Measurements from ENCODE around the gene SND1. TPM values are rescaled to one million over a fixed set of nuclear protein-coding genes. Genes with fewer than 3 reads are reported as not detected.

SND1 gene
- total RNA-seq, 2 donors from 2014 or later, result 91.0 to 111 TPM

DNA sequence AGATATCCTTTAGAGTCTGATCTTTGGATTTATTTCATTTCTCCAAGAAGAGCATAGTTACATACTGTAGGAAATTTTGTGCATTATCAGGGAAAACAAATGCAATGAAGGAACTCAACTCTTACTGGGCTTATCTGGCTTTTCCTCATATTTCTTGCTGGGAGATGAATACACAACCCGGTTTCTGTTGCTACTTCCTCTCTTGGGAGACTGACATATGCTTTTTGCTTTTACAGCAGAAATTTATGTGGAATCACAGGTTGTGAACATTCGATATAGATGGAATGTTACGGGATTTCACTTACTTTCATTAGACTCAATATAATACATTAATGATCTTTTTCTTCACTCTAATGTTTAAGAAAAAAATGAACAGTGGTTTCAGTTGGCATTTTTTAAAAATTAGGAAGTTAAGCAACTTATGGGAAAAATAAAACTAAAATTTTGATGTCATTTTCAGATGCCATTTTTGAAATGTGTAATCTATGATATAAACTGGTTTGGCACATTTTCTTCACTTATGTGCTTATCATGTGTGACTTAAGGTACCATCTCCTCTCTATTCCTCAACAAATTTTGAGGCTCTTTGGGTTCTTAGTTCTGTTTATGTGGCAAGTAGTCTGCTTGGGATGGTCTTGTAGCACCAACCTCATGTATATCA lies 7.1 kb downstream of the SND1 start:
- ATAC-seq (ENCODE audit: insufficient number of reproducible peaks, low FRiP score, low read depth), result no peak
- Histone ChIP-seq H3K4me3 (no peak overlapping the region), H3K4me1 (ENCODE audit: control insufficient read depth in 1 of 2, low read depth in 2 of 2) (peaks cover 8 to 11% of the 10 kb centered on the region in 2 donors), H3K27ac (no peak overlapping the region), H3K27me3 (replicated peaks; ENCODE audit: insufficient read depth) (no peaks in the 10 kb centered on the region), H3K36me3 (no peaks in the 10 kb centered on the region), H3K9me3 (no peaks in the 10 kb centered on the region)
- no peak for DNase-seq (ENCODE audit: low spot score)
- no peak for TF ChIP-seq CTCF (IDR thresholded peaks at IDR 0.05)

DNA sequence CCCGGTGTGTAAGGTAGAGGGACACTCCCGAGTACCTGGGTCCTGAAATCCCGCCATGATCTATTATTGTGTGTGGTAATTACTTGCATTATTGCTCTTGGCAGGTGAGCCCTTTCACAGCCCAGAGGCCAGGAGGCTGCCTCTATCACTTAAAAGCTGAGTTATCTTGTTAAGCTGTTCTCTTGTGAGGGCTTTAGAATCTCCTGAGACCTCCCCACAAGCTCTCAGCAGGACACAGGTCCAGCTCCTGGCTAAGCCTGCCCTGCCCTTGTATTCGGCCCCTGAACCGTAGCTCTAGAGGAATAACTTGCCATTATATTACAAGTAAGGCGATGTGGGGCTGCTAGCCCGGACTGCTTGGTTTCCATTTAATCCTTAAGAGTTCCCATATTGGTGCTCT lies 13.9 kb downstream of the SND1 start:
- H3K4me1 ChIP-seq (ENCODE audit: control insufficient read depth in 1 of 2, low read depth in 2 of 2), result peaks cover 0 to 4% of the 10 kb centered on the region in 2 donors
- ATAC-seq (ENCODE audit: insufficient number of reproducible peaks, low FRiP score, low read depth) (no peak), DNase-seq (ENCODE audit: low spot score) (no peak)
- no peaks in the 10 kb centered on the region for H3K36me3 ChIP-seq
- H3K9me3 ChIP-seq, result no peaks in the 10 kb centered on the region
- no peaks in the 10 kb centered on the region for H3K27me3 ChIP-seq (replicated peaks; ENCODE audit: insufficient read depth)
- no peak overlapping the region for H3K4me3 ChIP-seq
- TF ChIP-seq CTCF (IDR thresholded peaks at IDR 0.05), result no peak
- H3K27ac ChIP-seq, result no peak overlapping the region

DNA sequence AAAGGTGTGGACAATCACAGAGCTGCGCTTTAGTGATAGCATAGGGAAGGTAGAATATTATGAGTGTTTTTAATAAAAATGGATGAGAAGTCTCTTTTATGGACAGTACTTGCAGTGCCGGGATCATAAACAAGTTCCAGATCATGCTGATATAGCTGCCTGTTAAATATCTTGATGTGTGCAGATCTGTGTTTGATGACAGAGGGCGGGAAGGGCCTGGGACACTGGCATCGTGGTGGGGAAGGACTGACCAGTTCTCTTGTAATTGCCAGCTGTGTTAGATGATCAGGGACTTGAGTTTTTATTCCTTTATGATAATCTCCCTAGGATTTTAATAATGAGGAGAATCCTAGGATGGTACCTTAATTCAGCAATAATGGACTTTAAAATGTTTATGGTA lies 14.6 kb downstream of the SND1 start:
- no peaks in the 10 kb centered on the region for H3K27me3 ChIP-seq (replicated peaks; ENCODE audit: insufficient read depth)
- DNase-seq (ENCODE audit: low spot score), result no peak
- peaks cover 0 to 4% of the 10 kb centered on the region in 2 donors for H3K4me1 ChIP-seq (ENCODE audit: control insufficient read depth in 1 of 2, low read depth in 2 of 2)
- ATAC-seq (ENCODE audit: insufficient number of reproducible peaks, low FRiP score, low read depth), result no peak
- no peak for TF ChIP-seq CTCF (IDR thresholded peaks at IDR 0.05)
- no peak overlapping the region for H3K27ac ChIP-seq
- no peaks in the 10 kb centered on the region for H3K36me3 ChIP-seq
- no peak overlapping the region for H3K4me3 ChIP-seq
- no peaks in the 10 kb centered on the region for H3K9me3 ChIP-seq

- no peaks in the 10 kb centered on the region for H3K36me3 ChIP-seq
- no peak for ATAC-seq (ENCODE audit: insufficient number of reproducible peaks, low FRiP score, low read depth)
- H3K4me3 ChIP-seq, result no peak overlapping the region
- no peaks in the 10 kb centered on the region for H3K9me3 ChIP-seq
- no peak for TF ChIP-seq CTCF (IDR thresholded peaks at IDR 0.05)
- no peak for DNase-seq (ENCODE audit: low spot score)
- peaks cover 0 to 4% of the 10 kb centered on the region in 2 donors for H3K4me1 ChIP-seq (ENCODE audit: control insufficient read depth in 1 of 2, low read depth in 2 of 2)
- H3K27ac ChIP-seq, result no peak overlapping the region
- no peaks in the 10 kb centered on the region for H3K27me3 ChIP-seq (replicated peaks; ENCODE audit: insufficient read depth)
Observed at GRCh38 chr7:127667017-127667670, 15.2 kb downstream of the SND1 start.

DNA sequence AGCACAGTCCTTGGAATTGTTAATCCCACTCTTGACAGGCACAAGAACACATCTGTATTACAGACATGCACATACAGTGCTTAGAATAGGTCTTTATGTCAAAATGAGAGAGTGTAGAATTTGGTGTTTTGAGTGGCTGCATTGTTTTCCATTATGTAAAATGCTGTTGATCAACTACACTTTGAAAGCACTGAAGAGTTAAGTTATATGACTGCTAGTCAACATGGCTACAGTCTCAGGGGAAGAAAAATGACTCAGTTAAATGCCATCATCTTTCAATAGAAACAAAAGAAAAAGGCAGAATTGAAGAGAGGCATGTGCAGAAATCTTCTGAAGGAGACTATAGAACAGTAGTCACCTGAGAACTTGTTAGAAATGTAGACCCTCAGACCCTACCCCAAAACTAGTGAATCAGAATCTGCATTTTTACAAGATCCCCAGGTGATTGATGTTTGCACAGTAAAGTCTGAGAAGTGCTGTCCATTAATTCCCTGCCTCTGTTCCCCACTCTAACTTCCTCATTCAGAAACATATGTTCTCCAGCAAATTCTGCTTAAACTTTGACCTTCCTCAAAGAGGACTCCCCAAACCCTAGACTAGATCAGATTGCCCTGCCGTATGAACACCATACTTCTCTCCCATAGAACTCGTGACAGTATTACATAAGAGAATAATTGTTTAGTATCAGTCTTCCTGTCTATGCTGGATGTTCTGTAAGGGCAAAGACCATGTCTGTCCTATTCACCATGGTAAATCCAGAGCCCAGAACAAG lies 16.0 kb downstream of the SND1 start:
- TF ChIP-seq CTCF (IDR thresholded peaks at IDR 0.05), result no peak
- Histone ChIP-seq H3K27me3 (replicated peaks; ENCODE audit: insufficient read depth) (no peaks in the 10 kb centered on the region), H3K36me3 (no peaks in the 10 kb centered on the region), H3K9me3 (peaks cover 3% of the 10 kb centered on the region), H3K27ac (no peak overlapping the region), H3K4me3 (no peak overlapping the region), H3K4me1 (ENCODE audit: control insufficient read depth in 1 of 2, low read depth in 2 of 2) (peaks cover 0 to 4% of the 10 kb centered on the region in 2 donors)
- DNase-seq (ENCODE audit: low spot score) (no peak), ATAC-seq (ENCODE audit: insufficient number of reproducible peaks, low FRiP score, low read depth) (no peak)
